Measurements from ENCODE around the gene RAB3C. TPM values are rescaled to one million over a fixed set of nuclear protein-coding genes. Genes with fewer than 3 reads are reported as not detected.

The RAB3C gene, protein sequence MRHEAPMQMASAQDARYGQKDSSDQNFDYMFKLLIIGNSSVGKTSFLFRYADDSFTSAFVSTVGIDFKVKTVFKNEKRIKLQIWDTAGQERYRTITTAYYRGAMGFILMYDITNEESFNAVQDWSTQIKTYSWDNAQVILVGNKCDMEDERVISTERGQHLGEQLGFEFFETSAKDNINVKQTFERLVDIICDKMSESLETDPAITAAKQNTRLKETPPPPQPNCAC
- total RNA-seq (2021) = 13.3 to 22.7 TPM (median 20.4 TPM) in 3 replicates
- percentile 52 among the genes with signal in this experiment for Bru-seq, nascent RNA
- long read RNA-seq, experiment 1, full-length matches to known transcripts = 5 of 21 reads
- long read RNA-seq, experiment 1, partial matches to known transcripts = 1 of 21 reads
- long read RNA-seq, experiment 1, other reads (novel, unspliced or antisense) = 15 of 21 reads
- long read RNA-seq, experiment 2, full-length matches to known transcripts = 3 of 24 reads
- long read RNA-seq, experiment 2, partial matches to known transcripts = 1 of 24 reads
- long read RNA-seq, experiment 2, other reads (novel, unspliced or antisense) = 20 of 24 reads
- long read RNA-seq, experiment 3, full-length matches to known transcripts = 14 of 22 reads
- long read RNA-seq, experiment 3, partial matches to known transcripts = 0 of 22 reads
- long read RNA-seq, experiment 3, other reads (novel, unspliced or antisense) = 8 of 22 reads

DNA sequence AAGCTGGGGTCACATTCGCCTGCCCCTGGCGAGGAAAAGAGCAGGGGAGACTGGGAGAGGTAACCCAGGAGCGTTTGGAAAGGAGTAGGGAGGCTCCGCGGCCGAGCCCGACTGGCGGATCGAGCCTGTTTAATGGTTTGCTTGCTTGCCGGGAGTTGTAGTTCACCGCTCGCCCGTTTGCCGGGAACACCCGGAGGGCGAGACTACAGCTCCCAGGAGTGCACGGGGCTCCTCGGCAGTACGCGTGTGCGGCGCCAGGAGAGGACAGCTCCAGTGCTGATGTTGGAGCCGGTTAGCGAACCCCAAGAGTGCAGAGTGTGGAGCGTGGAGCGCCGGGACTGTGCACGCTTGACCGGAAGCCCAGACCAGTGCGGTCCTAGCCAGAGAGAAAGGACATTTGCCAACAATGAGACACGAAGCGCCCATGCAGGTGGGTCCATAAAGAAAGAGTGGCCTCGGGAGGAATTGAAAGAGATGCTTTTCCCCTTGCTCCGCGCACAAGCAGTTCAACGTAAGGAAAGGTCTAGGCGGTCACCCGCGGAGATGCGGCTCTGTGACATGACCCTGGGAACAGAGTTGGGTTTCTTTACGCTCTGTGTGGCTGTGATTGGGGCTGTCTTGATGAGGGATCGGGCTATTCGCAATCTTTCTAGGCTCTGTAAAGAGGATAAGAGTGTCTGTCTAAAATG lies at the start of gene RAB3C:
TSS of gene RAB3C (plus strand) at position 273 of the 689 bp plus-strand sequence. CDS start at position 407, 134 bp downstream.
- ChIA-PET CTCF (interaction anchor here (0.9 to 1.3 kb wide), 3 partner anchors 35 to 267 kb away, joined by 3 to 4 read pairs (median 3); no protein-coding TSS in a partner anchor), POLR2A (interaction anchor here (0.9 to 1.1 kb wide), 3 partner anchors 13 to 86 kb away, joined by 3 to 4 read pairs (median 3); no protein-coding TSS in a partner anchor)
- Mint-ChIP-seq H3K27me3 (ENCODE audit: low read depth) (peaks cover 27% of the 10 kb centered on the region), H3K4me3 (peak within 1 kb of the TSS; percentile 96), H3K36me3 (no peaks in the 10 kb centered on the region), H3K9me3 (no peaks in the 10 kb centered on the region), H3K27ac (peak within 1 kb of the TSS; percentile 93), H3K4me1 (peaks cover 11% of the 10 kb centered on the region)
- peak; percentile 95 for DNase-seq (ENCODE audit: low spot score)
- ATAC-seq = peak; percentile 98
- TF ChIP-seq, protein P1, sequence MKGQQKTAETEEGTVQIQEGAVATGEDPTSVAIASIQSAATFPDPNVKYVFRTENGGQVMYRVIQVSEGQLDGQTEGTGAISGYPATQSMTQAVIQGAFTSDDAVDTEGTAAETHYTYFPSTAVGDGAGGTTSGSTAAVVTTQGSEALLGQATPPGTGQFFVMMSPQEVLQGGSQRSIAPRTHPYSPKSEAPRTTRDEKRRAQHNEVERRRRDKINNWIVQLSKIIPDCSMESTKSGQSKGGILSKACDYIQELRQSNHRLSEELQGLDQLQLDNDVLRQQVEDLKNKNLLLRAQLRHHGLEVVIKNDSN (CRISPR knock-in tag; IDR thresholded peaks at IDR 0.05) = no peak
- TF ChIP-seq, protein P2, sequence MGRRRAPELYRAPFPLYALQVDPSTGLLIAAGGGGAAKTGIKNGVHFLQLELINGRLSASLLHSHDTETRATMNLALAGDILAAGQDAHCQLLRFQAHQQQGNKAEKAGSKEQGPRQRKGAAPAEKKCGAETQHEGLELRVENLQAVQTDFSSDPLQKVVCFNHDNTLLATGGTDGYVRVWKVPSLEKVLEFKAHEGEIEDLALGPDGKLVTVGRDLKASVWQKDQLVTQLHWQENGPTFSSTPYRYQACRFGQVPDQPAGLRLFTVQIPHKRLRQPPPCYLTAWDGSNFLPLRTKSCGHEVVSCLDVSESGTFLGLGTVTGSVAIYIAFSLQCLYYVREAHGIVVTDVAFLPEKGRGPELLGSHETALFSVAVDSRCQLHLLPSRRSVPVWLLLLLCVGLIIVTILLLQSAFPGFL (CRISPR knock-in tag; IDR thresholded peaks at IDR 0.05; ENCODE audit: borderline replicate concordance) = no peak
- no peak for TF ChIP-seq ETV6 (CRISPR knock-in tag; IDR thresholded peaks at IDR 0.05)
- peak; percentile 69; the same call in 1 of the 2 replicates for TF ChIP-seq MYBL2 (CRISPR knock-in tag; IDR thresholded peaks at IDR 0.05)
- peak; percentile 33; the same call in 1 of the 2 replicates for TF ChIP-seq NFE2L1 (CRISPR knock-in tag; IDR thresholded peaks at IDR 0.05)
- TF ChIP-seq FOXK1 (CRISPR knock-in tag; IDR thresholded peaks at IDR 0.05) = peak; percentile 86
- TF ChIP-seq, protein P3, sequence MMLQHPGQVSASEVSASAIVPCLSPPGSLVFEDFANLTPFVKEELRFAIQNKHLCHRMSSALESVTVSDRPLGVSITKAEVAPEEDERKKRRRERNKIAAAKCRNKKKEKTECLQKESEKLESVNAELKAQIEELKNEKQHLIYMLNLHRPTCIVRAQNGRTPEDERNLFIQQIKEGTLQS (CRISPR knock-in tag; conservative IDR thresholded peaks at IDR 0.05) = no peak
- TF ChIP-seq NR3C1 (CRISPR knock-in tag; conservative IDR thresholded peaks at IDR 0.05; ENCODE audit: low read depth) = no peak
- TF ChIP-seq TEAD4 (CRISPR knock-in tag; IDR thresholded peaks at IDR 0.05) = no peak
- TF ChIP-seq, protein P4, sequence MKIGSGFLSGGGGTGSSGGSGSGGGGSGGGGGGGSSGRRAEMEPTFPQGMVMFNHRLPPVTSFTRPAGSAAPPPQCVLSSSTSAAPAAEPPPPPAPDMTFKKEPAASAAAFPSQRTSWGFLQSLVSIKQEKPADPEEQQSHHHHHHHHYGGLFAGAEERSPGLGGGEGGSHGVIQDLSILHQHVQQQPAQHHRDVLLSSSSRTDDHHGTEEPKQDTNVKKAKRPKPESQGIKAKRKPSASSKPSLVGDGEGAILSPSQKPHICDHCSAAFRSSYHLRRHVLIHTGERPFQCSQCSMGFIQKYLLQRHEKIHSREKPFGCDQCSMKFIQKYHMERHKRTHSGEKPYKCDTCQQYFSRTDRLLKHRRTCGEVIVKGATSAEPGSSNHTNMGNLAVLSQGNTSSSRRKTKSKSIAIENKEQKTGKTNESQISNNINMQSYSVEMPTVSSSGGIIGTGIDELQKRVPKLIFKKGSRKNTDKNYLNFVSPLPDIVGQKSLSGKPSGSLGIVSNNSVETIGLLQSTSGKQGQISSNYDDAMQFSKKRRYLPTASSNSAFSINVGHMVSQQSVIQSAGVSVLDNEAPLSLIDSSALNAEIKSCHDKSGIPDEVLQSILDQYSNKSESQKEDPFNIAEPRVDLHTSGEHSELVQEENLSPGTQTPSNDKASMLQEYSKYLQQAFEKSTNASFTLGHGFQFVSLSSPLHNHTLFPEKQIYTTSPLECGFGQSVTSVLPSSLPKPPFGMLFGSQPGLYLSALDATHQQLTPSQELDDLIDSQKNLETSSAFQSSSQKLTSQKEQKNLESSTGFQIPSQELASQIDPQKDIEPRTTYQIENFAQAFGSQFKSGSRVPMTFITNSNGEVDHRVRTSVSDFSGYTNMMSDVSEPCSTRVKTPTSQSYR (CRISPR knock-in tag; IDR thresholded peaks at IDR 0.05) = no peak
- TF ChIP-seq, protein P5, sequence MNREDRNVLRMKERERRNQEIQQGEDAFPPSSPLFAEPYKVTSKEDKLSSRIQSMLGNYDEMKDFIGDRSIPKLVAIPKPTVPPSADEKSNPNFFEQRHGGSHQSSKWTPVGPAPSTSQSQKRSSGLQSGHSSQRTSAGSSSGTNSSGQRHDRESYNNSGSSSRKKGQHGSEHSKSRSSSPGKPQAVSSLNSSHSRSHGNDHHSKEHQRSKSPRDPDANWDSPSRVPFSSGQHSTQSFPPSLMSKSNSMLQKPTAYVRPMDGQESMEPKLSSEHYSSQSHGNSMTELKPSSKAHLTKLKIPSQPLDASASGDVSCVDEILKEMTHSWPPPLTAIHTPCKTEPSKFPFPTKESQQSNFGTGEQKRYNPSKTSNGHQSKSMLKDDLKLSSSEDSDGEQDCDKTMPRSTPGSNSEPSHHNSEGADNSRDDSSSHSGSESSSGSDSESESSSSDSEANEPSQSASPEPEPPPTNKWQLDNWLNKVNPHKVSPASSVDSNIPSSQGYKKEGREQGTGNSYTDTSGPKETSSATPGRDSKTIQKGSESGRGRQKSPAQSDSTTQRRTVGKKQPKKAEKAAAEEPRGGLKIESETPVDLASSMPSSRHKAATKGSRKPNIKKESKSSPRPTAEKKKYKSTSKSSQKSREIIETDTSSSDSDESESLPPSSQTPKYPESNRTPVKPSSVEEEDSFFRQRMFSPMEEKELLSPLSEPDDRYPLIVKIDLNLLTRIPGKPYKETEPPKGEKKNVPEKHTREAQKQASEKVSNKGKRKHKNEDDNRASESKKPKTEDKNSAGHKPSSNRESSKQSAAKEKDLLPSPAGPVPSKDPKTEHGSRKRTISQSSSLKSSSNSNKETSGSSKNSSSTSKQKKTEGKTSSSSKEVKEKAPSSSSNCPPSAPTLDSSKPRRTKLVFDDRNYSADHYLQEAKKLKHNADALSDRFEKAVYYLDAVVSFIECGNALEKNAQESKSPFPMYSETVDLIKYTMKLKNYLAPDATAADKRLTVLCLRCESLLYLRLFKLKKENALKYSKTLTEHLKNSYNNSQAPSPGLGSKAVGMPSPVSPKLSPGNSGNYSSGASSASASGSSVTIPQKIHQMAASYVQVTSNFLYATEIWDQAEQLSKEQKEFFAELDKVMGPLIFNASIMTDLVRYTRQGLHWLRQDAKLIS (CRISPR knock-in tag; IDR thresholded peaks at IDR 0.05; ENCODE audit: borderline replicate concordance) = no peak
- no peak for TF ChIP-seq FOXJ3 (CRISPR knock-in tag; IDR thresholded peaks at IDR 0.05; ENCODE audit: borderline replicate concordance)
- TF ChIP-seq, protein P6, sequence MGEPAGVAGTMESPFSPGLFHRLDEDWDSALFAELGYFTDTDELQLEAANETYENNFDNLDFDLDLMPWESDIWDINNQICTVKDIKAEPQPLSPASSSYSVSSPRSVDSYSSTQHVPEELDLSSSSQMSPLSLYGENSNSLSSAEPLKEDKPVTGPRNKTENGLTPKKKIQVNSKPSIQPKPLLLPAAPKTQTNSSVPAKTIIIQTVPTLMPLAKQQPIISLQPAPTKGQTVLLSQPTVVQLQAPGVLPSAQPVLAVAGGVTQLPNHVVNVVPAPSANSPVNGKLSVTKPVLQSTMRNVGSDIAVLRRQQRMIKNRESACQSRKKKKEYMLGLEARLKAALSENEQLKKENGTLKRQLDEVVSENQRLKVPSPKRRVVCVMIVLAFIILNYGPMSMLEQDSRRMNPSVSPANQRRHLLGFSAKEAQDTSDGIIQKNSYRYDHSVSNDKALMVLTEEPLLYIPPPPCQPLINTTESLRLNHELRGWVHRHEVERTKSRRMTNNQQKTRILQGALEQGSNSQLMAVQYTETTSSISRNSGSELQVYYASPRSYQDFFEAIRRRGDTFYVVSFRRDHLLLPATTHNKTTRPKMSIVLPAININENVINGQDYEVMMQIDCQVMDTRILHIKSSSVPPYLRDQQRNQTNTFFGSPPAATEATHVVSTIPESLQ (CRISPR knock-in tag; IDR thresholded peaks at IDR 0.05) = no peak
- no peak for TF ChIP-seq GABPB1 (CRISPR knock-in tag; IDR thresholded peaks at IDR 0.05)
- TF ChIP-seq, protein P7, sequence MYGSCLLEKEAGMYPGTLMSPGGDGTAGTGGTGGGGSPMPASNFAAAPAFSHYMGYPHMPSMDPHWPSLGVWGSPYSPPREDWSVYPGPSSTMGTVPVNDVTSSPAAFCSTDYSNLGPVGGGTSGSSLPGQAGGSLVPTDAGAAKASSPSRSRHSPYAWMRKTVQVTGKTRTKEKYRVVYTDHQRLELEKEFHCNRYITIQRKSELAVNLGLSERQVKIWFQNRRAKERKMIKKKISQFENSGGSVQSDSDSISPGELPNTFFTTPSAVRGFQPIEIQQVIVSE (CRISPR knock-in tag; IDR thresholded peaks at IDR 0.05; ENCODE audit: borderline replicate concordance) = no peak
- TF ChIP-seq IRF2 (CRISPR knock-in tag; IDR thresholded peaks at IDR 0.05; ENCODE audit: borderline replicate concordance, low read depth) = no peak
- no peak for TF ChIP-seq RELA (CRISPR knock-in tag; IDR thresholded peaks at IDR 0.05; ENCODE audit: borderline replicate concordance)
- TF ChIP-seq SMAD4 (CRISPR knock-in tag; IDR thresholded peaks at IDR 0.05) = no peak
- TF ChIP-seq, protein P8, sequence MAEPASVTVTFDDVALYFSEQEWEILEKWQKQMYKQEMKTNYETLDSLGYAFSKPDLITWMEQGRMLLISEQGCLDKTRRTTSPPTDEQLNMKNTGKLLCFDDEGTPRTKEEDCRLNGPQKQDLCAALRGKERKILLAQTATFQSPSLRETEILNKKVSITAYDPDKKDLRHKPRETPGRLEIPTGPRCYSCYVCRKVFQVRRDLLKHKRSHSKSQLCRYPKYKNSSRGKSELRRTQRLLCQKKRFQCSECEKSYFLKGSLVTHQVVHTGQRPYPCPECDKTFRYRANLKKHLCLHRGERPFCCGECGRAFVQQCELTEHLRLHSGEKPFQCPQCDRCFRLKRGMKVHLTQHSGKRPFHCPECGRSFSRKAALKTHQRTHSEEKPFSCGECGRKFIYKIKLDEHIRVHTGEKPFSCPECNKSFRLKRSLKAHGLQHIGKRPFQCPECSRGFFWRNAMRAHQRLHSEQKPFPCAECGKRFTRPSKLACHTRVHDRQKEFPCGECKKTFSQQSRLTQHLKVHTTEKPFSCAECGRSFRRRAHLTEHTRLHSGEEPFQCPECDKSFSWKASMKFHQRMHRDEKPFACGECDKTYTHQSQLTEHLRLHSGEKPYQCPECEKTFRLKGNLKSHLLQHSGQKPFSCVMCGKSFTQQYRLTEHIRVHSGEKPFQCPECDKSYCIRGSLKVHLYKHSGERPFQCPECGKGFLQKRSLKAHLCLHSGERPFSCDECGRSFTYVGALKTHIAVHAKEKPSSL (CRISPR knock-in tag; conservative IDR thresholded peaks at IDR 0.05) = no peak
- TF ChIP-seq ATF1 (CRISPR knock-in tag; IDR thresholded peaks at IDR 0.05) = 0 out of 2 replicates have a peak, but pooled peaks have one; percentile 80
